ENCODE measurements around the gene NDST3. TPM values are rescaled to one million over a fixed set of nuclear protein-coding genes. Genes with fewer than 3 reads are reported as not detected.

Gene NDST3
- total RNA-seq, 6 experiments from 2014 or later = not detected

DNA sequence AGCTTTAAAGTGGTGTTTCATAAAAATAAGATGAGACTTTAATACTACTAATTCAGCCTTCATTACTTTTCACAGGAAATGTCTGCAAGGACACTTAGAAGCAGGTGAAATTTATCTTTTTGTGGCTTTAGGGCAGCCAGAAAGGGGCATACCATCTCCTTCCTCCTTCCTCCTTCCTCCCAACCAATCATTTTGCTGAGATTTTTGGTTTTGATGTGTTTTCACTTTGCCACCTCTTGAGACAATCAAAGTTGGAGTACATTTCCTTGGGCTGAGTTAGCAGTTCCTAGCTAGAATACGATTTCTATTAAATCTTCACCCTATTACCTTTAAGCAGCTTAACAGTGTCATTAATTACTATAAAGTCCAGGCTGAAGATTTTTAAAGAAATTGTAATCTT is 5.1 kb upstream of the NDST3 start:
- TF ChIP-seq, protein P1, sequence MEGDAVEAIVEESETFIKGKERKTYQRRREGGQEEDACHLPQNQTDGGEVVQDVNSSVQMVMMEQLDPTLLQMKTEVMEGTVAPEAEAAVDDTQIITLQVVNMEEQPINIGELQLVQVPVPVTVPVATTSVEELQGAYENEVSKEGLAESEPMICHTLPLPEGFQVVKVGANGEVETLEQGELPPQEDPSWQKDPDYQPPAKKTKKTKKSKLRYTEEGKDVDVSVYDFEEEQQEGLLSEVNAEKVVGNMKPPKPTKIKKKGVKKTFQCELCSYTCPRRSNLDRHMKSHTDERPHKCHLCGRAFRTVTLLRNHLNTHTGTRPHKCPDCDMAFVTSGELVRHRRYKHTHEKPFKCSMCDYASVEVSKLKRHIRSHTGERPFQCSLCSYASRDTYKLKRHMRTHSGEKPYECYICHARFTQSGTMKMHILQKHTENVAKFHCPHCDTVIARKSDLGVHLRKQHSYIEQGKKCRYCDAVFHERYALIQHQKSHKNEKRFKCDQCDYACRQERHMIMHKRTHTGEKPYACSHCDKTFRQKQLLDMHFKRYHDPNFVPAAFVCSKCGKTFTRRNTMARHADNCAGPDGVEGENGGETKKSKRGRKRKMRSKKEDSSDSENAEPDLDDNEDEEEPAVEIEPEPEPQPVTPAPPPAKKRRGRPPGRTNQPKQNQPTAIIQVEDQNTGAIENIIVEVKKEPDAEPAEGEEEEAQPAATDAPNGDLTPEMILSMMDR (IDR thresholded peaks at IDR 0.05) = no peak
- H3K27me3 Mint-ChIP-seq (ENCODE audit: insufficient read depth) = peaks cover 12% of the 10 kb centered on the region
- H3K4me1 Mint-ChIP-seq (ENCODE audit: low read depth) = peaks cover 11% of the 10 kb centered on the region
- H3K9me3 Mint-ChIP-seq = no peaks in the 10 kb centered on the region
- H3K36me3 Mint-ChIP-seq (ENCODE audit: low read depth) = no peaks in the 10 kb centered on the region
- no peak overlapping the region for H3K27ac Mint-ChIP-seq
- DNase-seq = no peak
- no peak overlapping the region for H3K4me3 Mint-ChIP-seq

DNA sequence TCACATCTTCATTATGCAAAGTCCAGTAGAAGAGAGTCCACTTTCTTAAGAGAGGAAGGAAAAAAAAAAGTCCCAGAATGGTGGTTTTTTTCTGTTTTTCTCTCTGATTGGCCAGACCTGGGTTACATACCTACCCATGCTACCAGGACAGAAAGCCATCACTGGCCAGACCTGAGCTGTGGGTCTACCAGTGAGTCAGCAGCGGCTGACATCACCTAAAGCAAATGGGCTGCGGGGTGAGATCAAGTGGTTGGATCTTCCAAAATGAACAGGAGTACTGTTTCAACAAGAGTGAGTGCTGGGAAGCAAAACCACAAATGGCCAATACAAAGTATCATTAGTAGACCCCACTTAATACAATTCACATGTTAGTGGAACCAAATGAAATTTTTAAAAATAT is 1.6 kb upstream of the NDST3 start:
- no peaks in the 10 kb centered on the region for H3K36me3 Mint-ChIP-seq (ENCODE audit: low read depth)
- H3K4me3 Mint-ChIP-seq = peak overlapping the region; percentile 79
- H3K27ac Mint-ChIP-seq = no peak overlapping the region
- TF ChIP-seq, protein P1 (IDR thresholded peaks at IDR 0.05) = no peak
- H3K4me1 Mint-ChIP-seq (ENCODE audit: low read depth) = peaks cover 13% of the 10 kb centered on the region
- no peak for DNase-seq
- H3K9me3 Mint-ChIP-seq = no peaks in the 10 kb centered on the region
- H3K27me3 Mint-ChIP-seq (ENCODE audit: insufficient read depth) = peaks cover 14% of the 10 kb centered on the region

GRCh38 chr4:118033148-118034052 is 886 bp upstream of the NDST3 start:
- TF ChIP-seq, protein P1 (IDR thresholded peaks at IDR 0.05) = no peak
- Mint-ChIP-seq H3K36me3 (ENCODE audit: low read depth) (no peaks in the 10 kb centered on the region), H3K9me3 (no peaks in the 10 kb centered on the region), H3K27ac (no peak overlapping the region), H3K27me3 (ENCODE audit: insufficient read depth) (peaks cover 14% of the 10 kb centered on the region), H3K4me1 (ENCODE audit: low read depth) (peaks cover 13% of the 10 kb centered on the region), H3K4me3 (peak overlapping the region; percentile 80)
- peak; percentile 1 for DNase-seq

- no peak overlapping the region for H3K27ac Mint-ChIP-seq
- TF ChIP-seq, protein P1 (IDR thresholded peaks at IDR 0.05) = no peak
- DNase-seq = no peak
- H3K9me3 Mint-ChIP-seq = no peaks in the 10 kb centered on the region
- H3K4me1 Mint-ChIP-seq (ENCODE audit: low read depth) = peaks cover 13% of the 10 kb centered on the region
- no peaks in the 10 kb centered on the region for H3K36me3 Mint-ChIP-seq (ENCODE audit: low read depth)
- H3K4me3 Mint-ChIP-seq = no peak overlapping the region
- peaks cover 11% of the 10 kb centered on the region for H3K27me3 Mint-ChIP-seq (ENCODE audit: insufficient read depth)
Observed at GRCh38 chr4:118035309-118035708, 1.0 kb downstream of the NDST3 start.

DNA sequence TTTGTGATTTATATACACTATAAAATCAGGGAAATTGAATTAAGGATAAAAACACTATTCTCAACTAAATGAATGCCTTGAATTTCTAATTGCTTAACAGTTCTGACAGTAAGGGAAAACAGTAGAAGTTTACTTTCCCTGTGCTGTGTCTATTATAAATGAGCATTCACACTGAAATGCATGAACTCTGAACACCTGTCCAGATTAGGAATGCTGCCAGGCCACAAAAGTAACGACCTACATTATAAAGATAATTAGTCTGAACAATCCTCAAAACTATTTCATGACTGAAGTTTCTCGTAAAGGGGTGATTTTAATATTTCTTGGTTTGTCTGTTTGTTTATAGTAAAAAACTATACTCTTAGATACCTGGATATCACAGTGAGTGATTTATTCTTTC is 2.0 kb downstream of the NDST3 start:
- no peak overlapping the region for H3K4me3 Mint-ChIP-seq
- TF ChIP-seq, protein P1 (IDR thresholded peaks at IDR 0.05) = no peak
- no peak overlapping the region for H3K27ac Mint-ChIP-seq
- no peak for DNase-seq
- H3K4me1 Mint-ChIP-seq (ENCODE audit: low read depth) = peaks cover 13% of the 10 kb centered on the region
- peaks cover 10% of the 10 kb centered on the region for H3K27me3 Mint-ChIP-seq (ENCODE audit: insufficient read depth)
- H3K9me3 Mint-ChIP-seq = no peaks in the 10 kb centered on the region
- no peaks in the 10 kb centered on the region for H3K36me3 Mint-ChIP-seq (ENCODE audit: low read depth)

All from HFFc6 (cell line).